Breast epithelium (tissue), 3 donors: ENCODE results near the gene CHURC1.

Source experiments
- POLR2AphosphoS5 ChIP-seq, 3 donors: sonication (generic); formaldehyde crosslinking; IDR thresholded peaks; one replicate each; pipeline ENCODE4 v1.6.1; 2017; ENCODE audit warnings: antibody characterized with exemption in 3 of 3
- TF ChIP-seq, protein P1 (sequence below), 3 donors: fragments of 450-650 bp; IDR thresholded peaks; one replicate each; pipeline ENCODE4 v1.5.1; 2016 to 2017; ENCODE audit warnings: antibody characterized with exemption in 3 of 3, mild to moderate bottlenecking in 3 of 3, moderate library complexity in 3 of 3

- TF ChIP-seq, protein P1, sequence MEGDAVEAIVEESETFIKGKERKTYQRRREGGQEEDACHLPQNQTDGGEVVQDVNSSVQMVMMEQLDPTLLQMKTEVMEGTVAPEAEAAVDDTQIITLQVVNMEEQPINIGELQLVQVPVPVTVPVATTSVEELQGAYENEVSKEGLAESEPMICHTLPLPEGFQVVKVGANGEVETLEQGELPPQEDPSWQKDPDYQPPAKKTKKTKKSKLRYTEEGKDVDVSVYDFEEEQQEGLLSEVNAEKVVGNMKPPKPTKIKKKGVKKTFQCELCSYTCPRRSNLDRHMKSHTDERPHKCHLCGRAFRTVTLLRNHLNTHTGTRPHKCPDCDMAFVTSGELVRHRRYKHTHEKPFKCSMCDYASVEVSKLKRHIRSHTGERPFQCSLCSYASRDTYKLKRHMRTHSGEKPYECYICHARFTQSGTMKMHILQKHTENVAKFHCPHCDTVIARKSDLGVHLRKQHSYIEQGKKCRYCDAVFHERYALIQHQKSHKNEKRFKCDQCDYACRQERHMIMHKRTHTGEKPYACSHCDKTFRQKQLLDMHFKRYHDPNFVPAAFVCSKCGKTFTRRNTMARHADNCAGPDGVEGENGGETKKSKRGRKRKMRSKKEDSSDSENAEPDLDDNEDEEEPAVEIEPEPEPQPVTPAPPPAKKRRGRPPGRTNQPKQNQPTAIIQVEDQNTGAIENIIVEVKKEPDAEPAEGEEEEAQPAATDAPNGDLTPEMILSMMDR (IDR thresholded peaks at IDR 0.05) = peak in 1 of 3 donors; percentile 23
- peak; percentile 95 to 99 (median 97) for TF ChIP-seq POLR2AphosphoS5 (IDR thresholded peaks at IDR 0.05)
Observed at GRCh38 chr14:64914237-64915028, at the start of gene CHURC1.
